K562 (cell line): ENCODE results near the gene BCKDHB. TPM values are rescaled to one million over a fixed set of nuclear protein-coding genes. Genes with fewer than 3 reads are reported as not detected.
A peak's percentile ranks its signal among the peaks of the same experiment; 100 is the strongest.

Experiments
- ATAC-seq: fragments of 200-7000 bp; cut with Tn5 transposase; 3 replicates; pipeline ENCODE4 v1.9.1; 2020; ENCODE audit warnings: moderate library complexity
- BruUV-seq: library from RNA; stranded (reverse); fragments of 400-500 nt; replicated peaks from 2 replicates; lab custom pipeline; 2021; lab: Mats Ljungman, UMichigan
- CTCF ChIA-PET: fragments of 300-600 bp; formaldehyde crosslinking; extraction: SDS; loops from one replicate; lab custom pipeline; 2021; ENCODE audit warnings: low intra/inter-chr PET ratio; lab: Yijun Ruan, JAX
- POLR2A ChIA-PET: fragments of 300-600, 350-650 bp; sonication (Branson Sonifier 250); formaldehyde crosslinking; extraction: SDS; loops from one replicate; lab custom pipeline; 2021; ENCODE audit warnings: antibody characterized with exemption, inconsistent platforms; lab: Yijun Ruan, JAX
- DNase-seq, 4 experiments: peaks; one replicate each; pipeline versions ENCODE4 v3.0.0 to v3.0.0-alpha.2; 2011 to 2018; ENCODE audit warnings: low spot score in 3 of 4, mixed read lengths in 3 of 4; ENCODE audit errors: extremely low read depth in 1 of 4
- FAIRE-seq: peaks from 2 replicates; lab custom pipeline; 2011; peaks lifted over from hg19 to GRCh38; lab: Jason Lieb, UNC
- H2AFZ ChIP-seq: 2 replicates; pipeline ENCODE4 v1.6.0; 2011; ENCODE audit warnings: low read depth, low read length, control low read depth, inconsistent platforms
- H3K27ac ChIP-seq: fragments of 200-600 bp; 3 replicates; pipeline ENCODE4 v1.8.0; 2011; ENCODE audit warnings: low read depth, mild to moderate bottlenecking, control low read depth, inconsistent platforms, low read length, moderate library complexity, mixed read lengths; ENCODE audit errors: extremely low read depth
- H3K27me3 ChIP-seq, 2 experiments: fragments of 300-600 bp in 1 of 2; 2 replicates in 1 of 2; 3 replicates in 1 of 2; pipeline versions ENCODE4 v1.6.0 to v1.8.0; 2011; ENCODE audit warnings: inconsistent platforms in 2 of 2, low read length in 2 of 2, mild to moderate bottlenecking in 1 of 2, mixed read lengths in 1 of 2, moderate library complexity in 1 of 2; ENCODE audit not compliant: control insufficient read depth in 2 of 2, insufficient read depth in 2 of 2
- H3K36me3 ChIP-seq: fragments of 300-600 bp; 3 replicates; pipeline ENCODE4 v1.8.0; 2011; ENCODE audit warnings: mild to moderate bottlenecking, low read length, inconsistent platforms; ENCODE audit not compliant: control insufficient read depth, insufficient read depth
- H3K4me1 ChIP-seq, 2 experiments: fragments of 200-600 bp in 1 of 2; replicated peaks in 1 of 2; 2 replicates in 1 of 2; 3 replicates in 1 of 2; pipeline versions ENCODE4 v1.5.1 to v1.8.0; 2011; ENCODE audit warnings: inconsistent platforms in 2 of 2, low read length in 2 of 2, mild to moderate bottlenecking in 1 of 2, mixed read lengths in 1 of 2, moderate library complexity in 1 of 2; ENCODE audit not compliant: control insufficient read depth in 2 of 2, insufficient read depth in 2 of 2
- H3K4me2 ChIP-seq: 2 replicates; pipeline ENCODE4 v1.6.1; 2011; ENCODE audit warnings: low read length, control low read depth, inconsistent platforms, mixed read lengths; ENCODE audit not compliant: insufficient read depth
- H3K4me3 ChIP-seq: fragments of 200-600 bp; sonication (generic), shearing (Covaris generic); 2 replicates; pipeline ENCODE4 v1.5.1; 2016; ENCODE audit warnings: control low read depth, inconsistent platforms
- H3K79me2 ChIP-seq: fragments of 200-600 bp; 3 replicates; pipeline ENCODE4 v1.8.0; 2011; ENCODE audit warnings: low read length, inconsistent platforms; ENCODE audit not compliant: control insufficient read depth, insufficient read depth
- H3K9ac ChIP-seq, 2 experiments: 2 replicates each; pipeline versions ENCODE4 v1.6.0 to v1.6.1; 2011; ENCODE audit warnings: low read depth in 2 of 2, low read length in 2 of 2, control low read depth in 1 of 2, inconsistent platforms in 1 of 2, mild to moderate bottlenecking in 1 of 2, mixed read lengths in 1 of 2; ENCODE audit not compliant: insufficient read depth in 1 of 2
- H3K9me1 ChIP-seq: one replicate; pipeline ENCODE4 v1.6.0; 2011; ENCODE audit warnings: inconsistent platforms, mild to moderate bottlenecking, low read length, moderate library complexity; ENCODE audit not compliant: control insufficient read depth, insufficient read depth
- H3K9me3 ChIP-seq: replicated peaks from 2 replicates; pipeline ENCODE4 v1.5.1; 2011; ENCODE audit warnings: low read depth, low read length, inconsistent platforms; ENCODE audit not compliant: control insufficient read depth, insufficient read depth
- H4K20me1 ChIP-seq: replicated peaks from 2 replicates; pipeline ENCODE4 v1.6.1; 2011; ENCODE audit warnings: low read length, inconsistent platforms, mixed read lengths; ENCODE audit not compliant: control insufficient read depth, insufficient read depth
- ARID1B ChIP-seq: fragments of 450-650 bp; IDR thresholded peaks from 2 replicates; pipeline ENCODE4 v1.6.1; 2016; ENCODE audit warnings: antibody characterized with exemption, mild to moderate bottlenecking, inconsistent platforms
- BRF1 ChIP-seq: IDR thresholded peaks from 3 replicates; pipeline ENCODE4 v1.6.1; 2011; ENCODE audit warnings: borderline replicate concordance, mild to moderate bottlenecking; ENCODE audit not compliant: insufficient read length; ENCODE audit errors: extremely low read depth
- CBFA2T3 ChIP-seq: fragments of 450-650 bp; IDR thresholded peaks from 2 replicates; pipeline ENCODE4 v1.6.1; 2017
- CC2D1A ChIP-seq: fragments of 450-650 bp; IDR thresholded peaks from 2 replicates; pipeline ENCODE4 v1.6.1; 2017; ENCODE audit warnings: mild to moderate bottlenecking
- CEBPG ChIP-seq, 3 experiments: fragments of 200-800 bp in 1 of 3; sonication (Bioruptor generic) in 1 of 3; sonication (generic) in 1 of 3; formaldehyde crosslinking in 1 of 3; IDR thresholded peaks in 2 of 3; conservative IDR thresholded peaks in 1 of 3; 2 replicates each; pipeline versions ENCODE4 v1.6.1 to v1.8.0; 2016 to 2022; ENCODE audit warnings: missing compliant biosample characterization in 2 of 3, missing genetic modification characterization in 2 of 3, mild to moderate bottlenecking in 1 of 3, missing genetic modification reagents in 1 of 3
- E2F3 ChIP-seq: fragments of 250-450 bp; sonication (Bioruptor Pico); IDR thresholded peaks from 2 replicates; pipeline ENCODE4 v1.4.0; 2020; ENCODE audit warnings: mild to moderate bottlenecking
- ELK1 ChIP-seq: sonication (generic); formaldehyde crosslinking; IDR thresholded peaks from 2 replicates; pipeline ENCODE4 v1.8.1; 2022; ENCODE audit warnings: missing genetic modification reagents
- ETV6 ChIP-seq, 3 experiments: fragments of 150-350 bp in 1 of 3; sonication (generic) in 1 of 3; formaldehyde crosslinking in 1 of 3; IDR thresholded peaks; 2 replicates each; pipeline versions ENCODE4 v1.6.1 to v1.8.0; 2014 to 2022; ENCODE audit warnings: borderline replicate concordance in 2 of 3, low read depth in 2 of 3, antibody characterized with exemption in 1 of 3, low read length in 1 of 3, mild to moderate bottlenecking in 1 of 3, missing genetic modification reagents in 1 of 3
- FOSL1 ChIP-seq: fragments of 200-800 bp; sonication (Bioruptor generic); conservative IDR thresholded peaks from 2 replicates; pipeline ENCODE4 v1.6.1; 2016; ENCODE audit warnings: missing genetic modification characterization, missing compliant biosample characterization
- HNRNPUL1 ChIP-seq: fragments of 200-400 bp; formaldehyde crosslinking; IDR thresholded peaks from 2 replicates; pipeline ENCODE4 v1.6.1; 2017; ENCODE audit warnings: low read length
- NCOR1 ChIP-seq: fragments of 450-650 bp; IDR thresholded peaks from 2 replicates; pipeline ENCODE4 v1.6.1; 2016; ENCODE audit warnings: mild to moderate bottlenecking, moderate library complexity
- NEUROD1 ChIP-seq: fragments of 150-350 bp; IDR thresholded peaks from 2 replicates; pipeline ENCODE4 v1.6.1; 2014; ENCODE audit warnings: borderline replicate concordance, low read length, low read depth; ENCODE audit not compliant: partially characterized antibody
- RCOR1 ChIP-seq, 2 experiments: IDR thresholded peaks; 2 replicates each; pipeline ENCODE4 v1.6.1; 2012; ENCODE audit warnings: low read depth in 2 of 2, low read length in 2 of 2, borderline replicate concordance in 1 of 2, improper control_type of control experiment in 1 of 2
- SP2 ChIP-seq: IDR thresholded peaks from 2 replicates; pipeline ENCODE4 v1.6.1; 2011; ENCODE audit warnings: mild to moderate bottlenecking, low read depth, low read length, moderate library complexity; ENCODE audit not compliant: poor library complexity, severe bottlenecking; ENCODE audit errors: extremely low read depth
- SRSF7 ChIP-seq: fragments of 200-400 bp; formaldehyde crosslinking; optimal IDR thresholded peaks from 2 replicates; pipeline ENCODE3; 2017; ENCODE audit warnings: mild to moderate bottlenecking, low read depth, low read length
- TGIF2 ChIP-seq: sonication (generic); formaldehyde crosslinking; IDR thresholded peaks from 2 replicates; pipeline ENCODE4 v1.8.1; 2022; ENCODE audit warnings: mild to moderate bottlenecking, missing genetic modification reagents, moderate library complexity
- ZNF146 ChIP-seq: IDR thresholded peaks from one replicate; pipeline ENCODE4 v1.6.1; 2018; ENCODE audit warnings: missing compliant biosample characterization; ENCODE audit not compliant: unreplicated experiment
- ZNF174 ChIP-seq: fragments of 250-450 bp; sonication (Bioruptor Pico); IDR thresholded peaks from 2 replicates; pipeline ENCODE4 v1.4.0; 2020; ENCODE audit warnings: mild to moderate bottlenecking
- ZNF384 ChIP-seq: IDR thresholded peaks from 2 replicates; pipeline ENCODE4 v1.6.1; 2012; ENCODE audit warnings: low read depth, low read length, improper control_type of control experiment
- ZNF764 ChIP-seq: fragments of 250-450 bp; sonication (Bioruptor Pico); IDR thresholded peaks from 2 replicates; pipeline ENCODE4 v1.4.0; 2020; ENCODE audit warnings: low read depth, mild to moderate bottlenecking, moderate library complexity
- ZNF766 ChIP-seq: fragments of 200-800 bp; sonication (Bioruptor generic); conservative IDR thresholded peaks from 2 replicates; pipeline ENCODE4 v1.6.1; 2016; ENCODE audit warnings: missing genetic modification characterization, missing compliant biosample characterization
- in situ Hi-C: fragments of 300-500 bp; cut with MboI; formaldehyde crosslinking; loops from 4 replicates; pipeline ENCODE4 v1.15.0; 2018; ENCODE audit warnings: inconsistent platforms, mixed read lengths
- intact Hi-C: fragments of 100-400 bp; cut with micrococcal nuclease; formaldehyde crosslinking; loops from 2 replicates; pipeline ENCODE4 v1.14.2; 2022
- polyA plus RNA-seq, 8 experiments: library from polyadenylated mRNA; depleted of rRNA in 4 of 8; stranded (reverse) in 5 of 8; unstranded in 3 of 8; fragments of >200 nt; fragmentation: Nextera tagmentation in 2 of 8; fragmentation: Illumina TruSeq in 1 of 8; extraction: Ambion mirVana in 2 of 8; extraction: Trizol in 1 of 8; gene quantifications; 2 replicates each; pipeline versions ENCODE4 v1.2.1 to v1.2.3, GENCODE V29; 2011 to 2014; ENCODE audit warnings: inconsistent platforms in 1 of 8, missing spikeins in 1 of 8
- total RNA-seq, 7 experiments: library from RNA; depleted of rRNA in 6 of 7; stranded (reverse); fragments of >200 nt in 6 of 7; fragmentation: Illumina TruSeq in 2 of 7; extraction: Trizol in 2 of 7; gene quantifications; 2 replicates each; pipeline versions ENCODE4 v1.2.1 to v1.2.3, GENCODE V29; 2011 to 2021; ENCODE audit warnings: low replicate concordance in 1 of 7

Gene BCKDHB
- total and polyA plus RNA-seq, 9 of the 15 experiments (the other 6 are each of a cell fraction or from before 2014, with no cell fraction given) = 4.1 to 23.7 (median 7.5) TPM

GRCh38 chr6:80254716-80255115 is 148.2 kb downstream of the BCKDHB start (continued):
- TF ChIP-seq TGIF2 (CRISPR knock-in tag) (no peak), ZNF146 (CRISPR knock-in tag) (no peak), NCOR1 (peak; percentile 42), CBFA2T3 (peak; percentile 72), RCOR1 (IDR thresholded peaks at IDR 0.05; ENCODE audit: borderline replicate concordance in 1 of 2, low read depth in 2 of 2, low read length in 2 of 2) (peak in 1 of 2 experiments; percentile 36; a peak in 1 of 4 replicates), ZNF764 (no peak), E2F3 (CRISPR knock-in tag) (no peak), ZNF174 (CRISPR knock-in tag) (no peak), ZNF766 (no peak), SP2 (no peak)

- intact Hi-C loops (no loop called here), in situ Hi-C loops (no loop called here)
- Histone ChIP-seq H3K9me3 (no peaks in the 10 kb centered on the region), H3K27ac (no peak overlapping the region), H4K20me1 (no peaks in the 10 kb centered on the region), H3K36me3 (no peaks in the 10 kb centered on the region; the same call in 2 of the 3 replicates), H3K4me3 (no peak overlapping the region), H3K9ac (no peak overlapping the region), H3K9me1 (no peaks in the 10 kb centered on the region), H2AFZ (no peak overlapping the region), H3K27me3 (no peaks in the 10 kb centered on the region), H3K4me1 (peaks cover 0 to 5% of the 10 kb centered on the region in 2 experiments; a peak in 1 of 5 replicates), H3K79me2 (no peaks in the 10 kb centered on the region), H3K4me2 (no peak overlapping the region)
- DNase-seq (no peak), ATAC-seq (no peak), FAIRE-seq (no peak)
- POLR2A ChIA-PET = no interaction called here
- BruUV-seq = no TSS peak
- CTCF ChIA-PET = no interaction called here
- no peak for TF ChIP-seq CC2D1A
- TF ChIP-seq BRF1 = no peak
- TF ChIP-seq ARID1B = no peak
- TF ChIP-seq HNRNPUL1 = no peak
- no peak for TF ChIP-seq CEBPG (CRISPR knock-in tag; IDR thresholded peaks at IDR 0.05)
- no peak for TF ChIP-seq CEBPG (tag; conservative IDR thresholded peaks at IDR 0.05 in 1 of 2, IDR thresholded peaks at IDR 0.05 in 1 of 2)
- no peak for TF ChIP-seq NEUROD1
- no peak for TF ChIP-seq ZNF384
- TF ChIP-seq ELK1 (CRISPR knock-in tag) = no peak
- no peak for TF ChIP-seq ETV6 (IDR thresholded peaks at IDR 0.05; ENCODE audit: borderline replicate concordance in 1 of 2, low read depth in 2 of 2, low read length in 1 of 2)
- TF ChIP-seq ETV6 (CRISPR knock-in tag; IDR thresholded peaks at IDR 0.05; ENCODE audit: borderline replicate concordance) = no peak
- TF ChIP-seq SRSF7 = no peak
- no peak for TF ChIP-seq FOSL1 (tag)
Measured at GRCh38 chr6:80256691-80257090, 150.2 kb downstream of the BCKDHB start.
